NCI-H510A (cell line): ENCODE measurements around the gene PTPRS.
A peak's percentile ranks its signal among the peaks of the same experiment; 100 is the strongest.

Experiments used
- DNase-seq: peaks from one replicate; lab custom pipeline; 2025; lab: John Stamatoyannopoulos, UW

The PTPRS gene

GRCh38 chr19:5308451-5309437, 31.9 kb downstream of the PTPRS start:
- DNase-seq, result no peak

- DNase-seq, result no peak
Measured at GRCh38 chr19:5307655-5308054, 33.0 kb downstream of the PTPRS start.

GRCh38 chr19:5305163-5305562, 35.4 kb downstream of the PTPRS start:
- DNase-seq, result no peak

- DNase-seq, result no peak
Measured at GRCh38 chr19:5304486-5304885, 36.1 kb downstream of the PTPRS start.

- no peak for DNase-seq
Measured at GRCh38 chr19:5303208-5303607, 37.4 kb downstream of the PTPRS start.

GRCh38 chr19:5302396-5302795, 38.2 kb downstream of the PTPRS start:
- no peak for DNase-seq

GRCh38 chr19:5299137-5299536, 41.5 kb downstream of the PTPRS start:
- DNase-seq, result no peak

GRCh38 chr19:5298471-5298901, 42.1 kb downstream of the PTPRS start:
- DNase-seq, result no peak

- no peak for DNase-seq
Measured at GRCh38 chr19:5297272-5297669, 43.3 kb downstream of the PTPRS start.

- DNase-seq, result no peak
Measured at GRCh38 chr19:5296457-5297271, 43.9 kb downstream of the PTPRS start.

GRCh38 chr19:5296021-5296420, 44.6 kb downstream of the PTPRS start:
- no peak for DNase-seq

- no peak for DNase-seq
Measured at GRCh38 chr19:5294403-5295160, 46.0 kb downstream of the PTPRS start.

- peak; percentile 64 for DNase-seq
Measured at GRCh38 chr19:5293612-5294378, 46.8 kb downstream of the PTPRS start.

GRCh38 chr19:5292822-5293611, 47.6 kb downstream of the PTPRS start:
- peak; percentile 52 for DNase-seq

- no peak for DNase-seq
Measured at GRCh38 chr19:5292453-5292821, 48.2 kb downstream of the PTPRS start.

- no peak for DNase-seq
Measured at GRCh38 chr19:5291588-5292193, 48.9 kb downstream of the PTPRS start.
